Iris pigment epithelial cell (primary cell): ENCODE results near the gene ITPR2.
"Not testable (repeated sequence)": the region's sequence is repeated elsewhere in the genome, so short reads cannot be mapped to it uniquely, and the experiment has no call there.

ENCODE experiments used
- DNase-seq: peaks from one replicate; pipeline ENCODE4 v3.0.0-alpha.2; 2011; ENCODE audit warnings: low read depth

ITPR2 gene

GRCh38 chr12:26730481-26731350 lies 102.3 kb downstream of the ITPR2 start:
- no peak for DNase-seq

GRCh38 chr12:26729137-26729671 lies 103.8 kb downstream of the ITPR2 start:
- not testable (repeated sequence) for DNase-seq

- DNase-seq = no peak
Measured at GRCh38 chr12:26728205-26729050, 104.6 kb downstream of the ITPR2 start.

- DNase-seq = no peak
Measured at GRCh38 chr12:26727482-26728204, 105.4 kb downstream of the ITPR2 start.

GRCh38 chr12:26726956-26727355 lies 106.0 kb downstream of the ITPR2 start:
- peak; percentile 47 for DNase-seq

- DNase-seq = no peak
Measured at GRCh38 chr12:26725276-26725916, 107.6 kb downstream of the ITPR2 start.

GRCh38 chr12:26724309-26724702 lies 108.7 kb downstream of the ITPR2 start:
- no peak for DNase-seq

- peak; percentile 83 for DNase-seq
Measured at GRCh38 chr12:26723379-26724308, 109.3 kb downstream of the ITPR2 start.

GRCh38 chr12:26721800-26722199 lies 111.2 kb downstream of the ITPR2 start:
- no peak for DNase-seq

GRCh38 chr12:26719852-26720251 lies 113.1 kb downstream of the ITPR2 start:
- DNase-seq = no peak

- no peak for DNase-seq
Measured at GRCh38 chr12:26717757-26718156, 115.2 kb downstream of the ITPR2 start.

GRCh38 chr12:26715232-26715631 lies 117.8 kb downstream of the ITPR2 start:
- no peak for DNase-seq

- no peak for DNase-seq
Measured at GRCh38 chr12:26713885-26714383, 119.1 kb downstream of the ITPR2 start.

- no peak for DNase-seq
Measured at GRCh38 chr12:26712892-26713291, 120.1 kb downstream of the ITPR2 start.

- DNase-seq = peak; percentile 31
Measured at GRCh38 chr12:26711569-26711968, 121.4 kb downstream of the ITPR2 start.

GRCh38 chr12:26711072-26711471 lies 121.9 kb downstream of the ITPR2 start:
- no peak for DNase-seq

- DNase-seq = no peak
Measured at GRCh38 chr12:26705851-26706250, 127.1 kb downstream of the ITPR2 start.

GRCh38 chr12:26704684-26705460 lies 128.1 kb downstream of the ITPR2 start:
- peak; percentile 56 for DNase-seq

- no peak for DNase-seq
Measured at GRCh38 chr12:26704214-26704613, 128.8 kb downstream of the ITPR2 start.
